ENCODE data around the gene ARHGEF10L. TPM values are rescaled to one million over a fixed set of nuclear protein-coding genes. Genes with fewer than 3 reads are reported as not detected.

The ARHGEF10L gene
- total and polyA plus RNA-seq, 4 donors, result 15.0 to 43.4 (median 24.3) TPM

- H3K27ac ChIP-seq (ENCODE audit: low read depth in 1 of 2, low read length in 1 of 2), result no peak overlapping the region
- ATAC-seq (ENCODE audit: insufficient read depth, low FRiP score) (no peak), DNase-seq (no peak)
- no peak for TF ChIP-seq CTCF (IDR thresholded peaks at IDR 0.05; ENCODE audit: control extremely low read depth, extremely low read depth)
- no peak overlapping the region for H3K4me3 ChIP-seq
- H3K9ac ChIP-seq (ENCODE audit: insufficient read depth in 1 of 2, low read length in 2 of 2), result no peak overlapping the region
- peaks cover 0 to 4% (median 0%) of the 10 kb centered on the region in 5 donors for H3K4me1 ChIP-seq (ENCODE audit: control insufficient read depth in 5 of 5, insufficient read depth in 5 of 5, low read length in 5 of 5)
- no peaks in the 10 kb centered on the region for H3K27me3 ChIP-seq (ENCODE audit: control insufficient read depth in 3 of 3, insufficient read depth in 3 of 3, low read length in 2 of 3)
- H3K36me3 ChIP-seq (ENCODE audit: control insufficient read depth in 4 of 4, insufficient read depth in 4 of 4, low read length in 4 of 4), result peaks cover 0 to 3% (median 0%) of the 10 kb centered on the region in 4 donors
- no peaks in the 10 kb centered on the region for H3K9me3 ChIP-seq (ENCODE audit: control insufficient read depth in 4 of 4, insufficient read depth in 3 of 4, low read length in 3 of 4)
- 92 to 100% methylated on average over 3 of the region's 3 CpGs for WGBS, 2 donors
Measured at GRCh38 chr1:17598251-17598650, 58.8 kb downstream of the ARHGEF10L start.

GRCh38 chr1:17599291-17599953, 59.9 kb downstream of the ARHGEF10L start:
- H3K9me3 ChIP-seq (ENCODE audit: control insufficient read depth in 4 of 4, insufficient read depth in 3 of 4, low read length in 3 of 4), result no peaks in the 10 kb centered on the region
- no peak for ATAC-seq (ENCODE audit: insufficient read depth, low FRiP score)
- no peak overlapping the region for H3K4me3 ChIP-seq
- no peak for DNase-seq
- WGBS, 2 donors, result 86 to 91% methylated on average over 12 of the region's 12 CpGs
- no peak for TF ChIP-seq CTCF (IDR thresholded peaks at IDR 0.05; ENCODE audit: control extremely low read depth, extremely low read depth)
- H3K36me3 ChIP-seq (ENCODE audit: control insufficient read depth in 4 of 4, insufficient read depth in 4 of 4, low read length in 4 of 4), result peaks cover 0 to 3% (median under 1%) of the 10 kb centered on the region in 4 donors
- no peaks in the 10 kb centered on the region for H3K27me3 ChIP-seq (ENCODE audit: control insufficient read depth in 3 of 3, insufficient read depth in 3 of 3, low read length in 2 of 3)
- H3K9ac ChIP-seq (ENCODE audit: insufficient read depth in 1 of 2, low read length in 2 of 2), result no peak overlapping the region
- H3K4me1 ChIP-seq (ENCODE audit: control insufficient read depth in 5 of 5, insufficient read depth in 5 of 5, low read length in 5 of 5), result peaks cover 0 to 4% (median 0%) of the 10 kb centered on the region in 5 donors
- H3K27ac ChIP-seq (ENCODE audit: low read depth in 1 of 2, low read length in 1 of 2), result no peak overlapping the region

GRCh38 chr1:17599954-17600300, 60.4 kb downstream of the ARHGEF10L start:
- no peak overlapping the region for H3K9ac ChIP-seq (ENCODE audit: insufficient read depth in 1 of 2, low read length in 2 of 2)
- H3K27ac ChIP-seq (ENCODE audit: low read depth in 1 of 2, low read length in 1 of 2), result peak overlapping the region in 1 of 2 donors; percentile 10
- H3K9me3 ChIP-seq (ENCODE audit: control insufficient read depth in 4 of 4, insufficient read depth in 3 of 4, low read length in 3 of 4), result no peaks in the 10 kb centered on the region
- H3K4me3 ChIP-seq, result no peak overlapping the region
- no peak for ATAC-seq (ENCODE audit: insufficient read depth, low FRiP score)
- H3K4me1 ChIP-seq (ENCODE audit: control insufficient read depth in 5 of 5, insufficient read depth in 5 of 5, low read length in 5 of 5), result peaks cover 0 to 4% (median 0%) of the 10 kb centered on the region in 5 donors
- DNase-seq, result no peak
- TF ChIP-seq CTCF (IDR thresholded peaks at IDR 0.05; ENCODE audit: control extremely low read depth, extremely low read depth), result no peak
- peaks cover 0 to 5% (median 1%) of the 10 kb centered on the region in 4 donors for H3K36me3 ChIP-seq (ENCODE audit: control insufficient read depth in 4 of 4, insufficient read depth in 4 of 4, low read length in 4 of 4)
- H3K27me3 ChIP-seq (ENCODE audit: control insufficient read depth in 3 of 3, insufficient read depth in 3 of 3, low read length in 2 of 3), result no peaks in the 10 kb centered on the region
- 61 to 63% methylated on average over 5 of the region's 5 CpGs for WGBS, 2 donors

All from lung (tissue), 12 donors.